A549 (cell line): ENCODE measurements around the gene KLF16. TPM values are rescaled to one million over a fixed set of nuclear protein-coding genes. Genes with fewer than 3 reads are reported as not detected.
"Not testable (repeated sequence)": the region's sequence is repeated elsewhere in the genome, so short reads cannot be mapped to it uniquely, and the experiment has no call there.

Experiments used
- ATAC-seq, 2 experiments: fragments of 200-7000 bp in 1 of 2; fragments of >200 bp in 1 of 2; cut with Nextera tagmentation in 1 of 2; cut with Tn5 transposase in 1 of 2; 3 replicates each; pipeline versions ENCODE4 v1.8.0 to v1.9.1; 2018 to 2020; ENCODE audit warnings: mild to moderate bottlenecking in 1 of 2, moderate library complexity in 1 of 2
- CTCF ChIA-PET: fragments of 300-600 bp; sonication (Branson Sonifier 250); formaldehyde crosslinking; extraction: SDS; loops from one replicate; lab custom pipeline; 2021; ENCODE audit warnings: antibody characterized with exemption, inconsistent platforms; lab: Yijun Ruan, JAX
- POLR2A ChIA-PET: fragments of 350-600 bp; formaldehyde crosslinking; extraction: SDS; loops from one replicate; lab custom pipeline; 2021; ENCODE audit warnings: antibody characterized with exemption, inconsistent platforms; lab: Yijun Ruan, JAX
- DNase-seq, 2 experiments: peaks; one replicate each; pipeline versions ENCODE4 v3.0.0 to v3.0.0-alpha.2; 2011 to 2016; ENCODE audit warnings: low read depth in 1 of 2, low spot score in 1 of 2
- FAIRE-seq: peaks from 2 replicates; lab custom pipeline; 2011; peaks lifted over from hg19 to GRCh38; lab: Jason Lieb, UNC
- H3K27ac ChIP-seq, 2 experiments: fragments of >200 bp; sonication (Bioruptor Twin); formaldehyde crosslinking; 3 replicates each; pipeline ENCODE4 v1.5.1; 2016 to 2017
- H3K4me1 ChIP-seq: fragments of >200 bp; sonication (Bioruptor Twin); formaldehyde crosslinking; 3 replicates; pipeline ENCODE4 v1.6.1; 2016
- H3K4me2 ChIP-seq: fragments of >200 bp; sonication (Bioruptor Twin); formaldehyde crosslinking; 3 replicates; pipeline ENCODE4 v1.6.1; 2016
- H3K4me3 ChIP-seq: fragments of >200 bp; sonication (Bioruptor Twin); formaldehyde crosslinking; 3 replicates; pipeline ENCODE4 v1.5.1; 2016
- H3K9me3 ChIP-seq: fragments of >200 bp; sonication (Bioruptor Twin); formaldehyde crosslinking; 3 replicates; pipeline ENCODE4 v1.6.1; 2016
- BCL3 ChIP-seq: fragments of >200 bp; sonication (Bioruptor Twin); formaldehyde crosslinking; IDR thresholded peaks from 3 replicates; pipeline ENCODE4 v1.6.1; 2016
- BHLHE40 ChIP-seq: IDR thresholded peaks from 2 replicates; pipeline ENCODE4 v1.6.1; 2012; ENCODE audit warnings: low read depth, low read length, inconsistent platforms
- CHD2 ChIP-seq: fragments of 150-350 bp; IDR thresholded peaks from 2 replicates; pipeline ENCODE4 v1.6.1; 2014; ENCODE audit warnings: low read length; ENCODE audit not compliant: partially characterized antibody
- CHD4 ChIP-seq: fragments of 200-600 bp; sonication (generic); IDR thresholded peaks from 2 replicates; pipeline ENCODE4 v1.6.1; 2016; ENCODE audit warnings: antibody characterized with exemption, mild to moderate bottlenecking, borderline replicate concordance
- CTCF ChIP-seq: fragments of >200 bp; sonication (Bioruptor Twin); formaldehyde crosslinking; IDR thresholded peaks from 3 replicates; pipeline ENCODE4 v1.5.1; 2016
- EHF ChIP-seq: fragments of 250-450 bp; sonication (Bioruptor Pico); IDR thresholded peaks from 2 replicates; pipeline ENCODE4 v1.5.0; 2020; ENCODE audit warnings: mild to moderate bottlenecking
- EHMT2 ChIP-seq: fragments of 200-600 bp; sonication (generic); IDR thresholded peaks from 2 replicates; pipeline ENCODE4 v1.6.1; 2016; ENCODE audit warnings: antibody characterized with exemption, low read depth, mild to moderate bottlenecking, moderate library complexity
- EP300 ChIP-seq, 2 experiments: fragments of >200 bp; sonication (Bioruptor Twin); formaldehyde crosslinking; IDR thresholded peaks; 2 replicates in 1 of 2; 3 replicates in 1 of 2; pipeline ENCODE4 v1.6.1; 2016 to 2017
- FOSB ChIP-seq: fragments of 250-450 bp; sonication (Bioruptor Pico); IDR thresholded peaks from 2 replicates; pipeline ENCODE4 v1.5.0; 2020; ENCODE audit warnings: mild to moderate bottlenecking, moderate library complexity
- FOSL2 ChIP-seq, 2 experiments: fragments of 450-650 bp in 1 of 2; fragments of >200 bp in 1 of 2; sonication (Bioruptor Twin) in 1 of 2; formaldehyde crosslinking; IDR thresholded peaks; 2 replicates each; pipeline versions ENCODE4 v1.5.0 to v1.6.1; 2016 to 2020; ENCODE audit warnings: mild to moderate bottlenecking in 1 of 2, moderate library complexity in 1 of 2
- GATA3 ChIP-seq: IDR thresholded peaks from 2 replicates; pipeline ENCODE4 v1.6.1; 2012; ENCODE audit warnings: borderline replicate concordance
- HES2 ChIP-seq: fragments of >200 bp; sonication (Bioruptor Twin); formaldehyde crosslinking; IDR thresholded peaks from 2 replicates; pipeline ENCODE4 v1.6.1; 2016
- HEYL ChIP-seq: fragments of 250-450 bp; sonication (Bioruptor Pico); IDR thresholded peaks from 2 replicates; pipeline ENCODE4 v1.8.0; 2021; ENCODE audit warnings: mild to moderate bottlenecking, moderate library complexity
- HMGXB4 ChIP-seq: fragments of 250-450 bp; sonication (Bioruptor Pico); IDR thresholded peaks from 2 replicates; pipeline ENCODE4 v1.5.0; 2021; ENCODE audit warnings: mild to moderate bottlenecking, moderate library complexity, borderline replicate concordance
- HOXA7 ChIP-seq: fragments of 250-450 bp; sonication (Bioruptor Pico); IDR thresholded peaks from 2 replicates; pipeline ENCODE4 v1.5.0; 2020; ENCODE audit warnings: mild to moderate bottlenecking, moderate library complexity
- HOXB5 ChIP-seq: fragments of 250-450 bp; sonication (Bioruptor Pico); IDR thresholded peaks from 2 replicates; pipeline ENCODE4 v1.5.0; 2020; ENCODE audit warnings: mild to moderate bottlenecking, moderate library complexity
- JUN ChIP-seq, 2 experiments: fragments of >200 bp; sonication (Bioruptor Twin); formaldehyde crosslinking; IDR thresholded peaks; 2 replicates in 1 of 2; 3 replicates in 1 of 2; pipeline ENCODE4 v1.6.1; 2016 to 2017
- KDM1A ChIP-seq: fragments of 200-600 bp; sonication (generic); IDR thresholded peaks from 2 replicates; pipeline ENCODE4 v1.6.1; 2016; ENCODE audit warnings: low read depth, mild to moderate bottlenecking
- MAFK ChIP-seq: fragments of 450-650 bp; IDR thresholded peaks from 2 replicates; pipeline ENCODE4 v1.6.1; 2014; ENCODE audit not compliant: partially characterized antibody
- MAZ ChIP-seq: fragments of 150-350 bp; IDR thresholded peaks from 2 replicates; pipeline ENCODE4 v1.6.1; 2014; ENCODE audit warnings: antibody characterized with exemption, low read depth, low read length, borderline replicate concordance
- NFE2L2 ChIP-seq: fragments of 150-350 bp; conservative IDR thresholded peaks from 2 replicates; pipeline ENCODE4 v1.6.1; 2014; ENCODE audit warnings: low read length
- NR3C1 ChIP-seq: fragments of >200 bp; sonication (Bioruptor Twin); formaldehyde crosslinking; IDR thresholded peaks from 3 replicates; pipeline ENCODE4 v1.6.1; 2017
- PBX3 ChIP-seq: IDR thresholded peaks from 2 replicates; pipeline ENCODE4 v1.6.1; 2012
- POLR2AphosphoS2 ChIP-seq: conservative IDR thresholded peaks from 2 replicates; pipeline ENCODE4 v1.6.1; 2012; ENCODE audit warnings: low read length, improper control_type of control experiment, inconsistent platforms
- RAD21 ChIP-seq, 2 experiments: fragments of >200 bp in 1 of 2; sonication (Bioruptor Twin) in 1 of 2; formaldehyde crosslinking in 1 of 2; IDR thresholded peaks in 1 of 2; conservative IDR thresholded peaks in 1 of 2; 2 replicates in 1 of 2; 3 replicates in 1 of 2; pipeline ENCODE4 v1.6.1; 2012 to 2018; ENCODE audit warnings: inconsistent platforms in 1 of 2
- SREBF2 ChIP-seq: fragments of 450-650 bp; IDR thresholded peaks from 2 replicates; pipeline ENCODE4 v1.6.1; 2014; ENCODE audit warnings: mild to moderate bottlenecking, moderate library complexity
- TP53 ChIP-seq: fragments of 250-450 bp; sonication (Bioruptor Pico); IDR thresholded peaks from 2 replicates; pipeline ENCODE4 v1.5.0; 2021; ENCODE audit warnings: mild to moderate bottlenecking, moderate library complexity
- ZFP36 ChIP-seq: fragments of 450-650 bp; IDR thresholded peaks from 2 replicates; pipeline ENCODE4 v1.6.1; 2014; ENCODE audit warnings: borderline replicate concordance; ENCODE audit not compliant: partially characterized antibody
- ZSCAN20 ChIP-seq: fragments of 250-450 bp; sonication (Bioruptor Pico); IDR thresholded peaks from 2 replicates; pipeline ENCODE4 v1.8.0; 2022; ENCODE audit warnings: mild to moderate bottlenecking, moderate library complexity
- WGBS: methylation state at CpG from one replicate; pipeline ENCODE4 v1.1.6; 2017; ENCODE audit errors: missing lambda C conversion rate; 5-methylcytosine and 5-hydroxymethylcytosine counted together
- polyA plus RNA-seq, 4 experiments: library from polyadenylated mRNA; depleted of rRNA in 3 of 4; stranded (reverse); fragments of >200 nt; fragmentation: RNase III in 1 of 4; extraction: RNeasy Plus Mini Kit Qiagen cat#74134 plus additional on column Dnase treatment in 1 of 4; gene quantifications; 2 replicates in 3 of 4; 3 replicates in 1 of 4; pipeline ENCODE4 v1.2.3, GENCODE V29; 2011 to 2017

Gene KLF16
- polyA plus RNA-seq, 2 of the 4 experiments (the other 2 are of a cell fraction), result 5.8 to 25.7 TPM

- no peak for TF ChIP-seq MAZ
- no peak for TF ChIP-seq RAD21 (conservative IDR thresholded peaks at IDR 0.05 in 1 of 2, IDR thresholded peaks at IDR 0.05 in 1 of 2)
- TF ChIP-seq HES2, result no peak
- TF ChIP-seq KDM1A, result no peak
- TF ChIP-seq FOSB, result no peak
- TF ChIP-seq CHD4, result no peak
- TF ChIP-seq JUN (IDR thresholded peaks at IDR 0.05), result peak; percentile 37 to 92; a peak in 3 of 5 replicates
- no peak for TF ChIP-seq POLR2AphosphoS2
- TF ChIP-seq HOXB5 (CRISPR knock-in tag), result no peak
- no peak for TF ChIP-seq ZSCAN20 (CRISPR knock-in tag)
- peak; percentile 61 for TF ChIP-seq PBX3
- TF ChIP-seq HMGXB4 (CRISPR knock-in tag), result no peak
- no peak for TF ChIP-seq CHD2
- no peak for TF ChIP-seq EP300 (IDR thresholded peaks at IDR 0.05)
- no peak for TF ChIP-seq HEYL (CRISPR knock-in tag)
- TF ChIP-seq NR3C1, result no peak
- TF ChIP-seq SREBF2, result no peak
- peak; percentile 73; the same call in 1 of the 3 replicates for TF ChIP-seq BCL3
- no peak for TF ChIP-seq EHMT2
- TF ChIP-seq TP53 (CRISPR knock-in tag), result no peak
- TF ChIP-seq GATA3, result 0 out of 2 replicates have a peak, but pooled peaks have one; percentile 18
- TF ChIP-seq EHF, result no peak
- no peak for TF ChIP-seq MAFK
- no peak for TF ChIP-seq ZFP36
- TF ChIP-seq FOSL2 (IDR thresholded peaks at IDR 0.05), result no peak
- no peak for TF ChIP-seq FOSL2 (CRISPR knock-in tag; IDR thresholded peaks at IDR 0.05)
- no peak for TF ChIP-seq HOXA7
- TF ChIP-seq CTCF, result no peak
- TF ChIP-seq BHLHE40, result peak; percentile 97
- TF ChIP-seq NFE2L2, result no peak
Observed at GRCh38 chr19:1875646-1876495, 12.5 kb upstream of the KLF16 start (continued).

GRCh38 chr19:1875265-1875645 is 11.9 kb upstream of the KLF16 start:
- DNase-seq, H3K9me3 ChIP-seq, FAIRE-seq: not testable (repeated sequence)
- H3K27ac ChIP-seq, result peak overlapping the region; percentile 88 to 95
- 7% methylated on average over 11 of the region's 11 CpGs for WGBS
- peak in 1 of 2 experiments; percentile 8; a peak in 3 of 6 replicates for ATAC-seq
- peak overlapping the region; percentile 100 for H3K4me2 ChIP-seq
- POLR2A ChIA-PET, result interaction anchor here (0.6 to 1.2 kb wide), 2 partner anchors 10 to 11 kb away, joined by 3 to 4 read pairs; partner anchors contain the start of gene ABHD17A
- H3K4me1 ChIP-seq, result peaks cover 14% of the 10 kb centered on the region
- H3K4me3 ChIP-seq, result peak overlapping the region; percentile 88
- CTCF ChIA-PET, result interaction anchor here (2.7 kb wide), 1 partner anchor 11 kb away, joined by 10 read pairs; no protein-coding TSS in a partner anchor
